Right atrium auricular region (tissue), 2 donors: ENCODE results near the gene MAP1B. TPM values are rescaled to one million over a fixed set of nuclear protein-coding genes. Genes with fewer than 3 reads are reported as not detected.

Experiments used
- DNase-seq: peaks from one replicate; pipeline ENCODE4 v3.0.0-alpha.2; 2019; ENCODE audit warnings: low spot score
- H3K27ac ChIP-seq, 2 donors: fragments of 200-600 bp; sonication (generic); 1 replicate in 1 of 2; 2 replicates in 1 of 2; pipeline ENCODE4 v1.5.1; 2016 to 2019
- H3K27me3 ChIP-seq, 2 donors: fragments of 200-600 bp; sonication (generic); one replicate each; pipeline versions ENCODE4 v1.5.1 to v1.6.0; 2017 to 2019
- H3K36me3 ChIP-seq: fragments of 200-600 bp; sonication (generic); one replicate; pipeline ENCODE4 v1.5.1; 2016
- H3K4me1 ChIP-seq, 2 donors: fragments of 200-600 bp; sonication (generic); one replicate each; pipeline versions ENCODE4 v1.5.1 to v1.6.0; 2017 to 2019
- H3K4me3 ChIP-seq, 2 donors: fragments of 200-600 bp; sonication (generic); 1 replicate in 1 of 2; 2 replicates in 1 of 2; pipeline ENCODE4 v1.5.1; 2017 to 2019; ENCODE audit warnings: mild to moderate bottlenecking in 1 of 2, moderate library complexity in 1 of 2
- H3K9me3 ChIP-seq, 2 donors: fragments of 200-600 bp; sonication (generic); one replicate each; pipeline ENCODE4 v1.5.1; 2019
- CTCF ChIP-seq, 2 donors: fragments of 200-600 bp; sonication (generic); IDR thresholded peaks; one replicate each; pipeline ENCODE4 v1.5.1; 2019; ENCODE audit warnings: antibody characterized with exemption in 2 of 2
- total RNA-seq, 2 donors: library from RNA; depleted of rRNA; stranded (reverse); fragments of >200 nt; gene quantifications; one replicate each; pipeline ENCODE4 v1.1.0, GENCODE V29; 2016

The MAP1B gene
- total RNA-seq, 2 donors from 2014 or later = 203 to 558 TPM

- no peak overlapping the region for H3K4me3 ChIP-seq
- H3K27me3 ChIP-seq = no peaks in the 10 kb centered on the region
- no peaks in the 10 kb centered on the region for H3K9me3 ChIP-seq
- no peaks in the 10 kb centered on the region for H3K36me3 ChIP-seq
- TF ChIP-seq CTCF (IDR thresholded peaks at IDR 0.05) = no peak
- H3K27ac ChIP-seq = peak overlapping the region in 1 of 2 donors; percentile 15
- DNase-seq = no peak
- H3K4me1 ChIP-seq = peaks cover 0 to 20% of the 10 kb centered on the region in 2 donors
Measured at GRCh38 chr5:72234868-72235267, 127.6 kb downstream of the MAP1B start.

- no peaks in the 10 kb centered on the region for H3K27me3 ChIP-seq
- no peak for DNase-seq
- no peak overlapping the region for H3K27ac ChIP-seq
Measured at GRCh38 chr5:72235725-72236124, 128.4 kb downstream of the MAP1B start.

GRCh38 chr5:72237415-72237814, 130.1 kb downstream of the MAP1B start:
- TF ChIP-seq CTCF (IDR thresholded peaks at IDR 0.05) = no peak
- Histone ChIP-seq H3K27me3 (no peaks in the 10 kb centered on the region), H3K27ac (no peak overlapping the region), H3K4me3 (no peak overlapping the region), H3K36me3 (no peaks in the 10 kb centered on the region), H3K9me3 (no peaks in the 10 kb centered on the region), H3K4me1 (peaks cover 0 to 19% of the 10 kb centered on the region in 2 donors)
- no peak for DNase-seq

More at GRCh38 chr5:72235725-72236124, 128.4 kb downstream of the MAP1B start:
- TF ChIP-seq CTCF (IDR thresholded peaks at IDR 0.05) = no peak
- Histone ChIP-seq H3K9me3 (no peaks in the 10 kb centered on the region), H3K36me3 (no peaks in the 10 kb centered on the region), H3K4me1 (peaks cover 0 to 19% of the 10 kb centered on the region in 2 donors), H3K4me3 (no peak overlapping the region)

GRCh38 chr5:72237879-72238278, 130.6 kb downstream of the MAP1B start:
- H3K4me1 ChIP-seq = peaks cover 0 to 19% of the 10 kb centered on the region in 2 donors
- no peaks in the 10 kb centered on the region for H3K9me3 ChIP-seq
- no peak for TF ChIP-seq CTCF (IDR thresholded peaks at IDR 0.05)
- no peaks in the 10 kb centered on the region for H3K27me3 ChIP-seq
- H3K36me3 ChIP-seq = no peaks in the 10 kb centered on the region
- no peak overlapping the region for H3K27ac ChIP-seq
- DNase-seq = no peak
- H3K4me3 ChIP-seq = no peak overlapping the region

- DNase-seq = no peak
- Histone ChIP-seq H3K4me1 (peaks cover 0 to 13% of the 10 kb centered on the region in 2 donors), H3K27me3 (no peaks in the 10 kb centered on the region), H3K9me3 (no peaks in the 10 kb centered on the region), H3K4me3 (no peak overlapping the region), H3K27ac (no peak overlapping the region), H3K36me3 (no peaks in the 10 kb centered on the region)
- TF ChIP-seq CTCF (IDR thresholded peaks at IDR 0.05) = no peak
Measured at GRCh38 chr5:72238712-72239445, 131.6 kb downstream of the MAP1B start.
